ENCODE results near the gene ID3.

DNA sequence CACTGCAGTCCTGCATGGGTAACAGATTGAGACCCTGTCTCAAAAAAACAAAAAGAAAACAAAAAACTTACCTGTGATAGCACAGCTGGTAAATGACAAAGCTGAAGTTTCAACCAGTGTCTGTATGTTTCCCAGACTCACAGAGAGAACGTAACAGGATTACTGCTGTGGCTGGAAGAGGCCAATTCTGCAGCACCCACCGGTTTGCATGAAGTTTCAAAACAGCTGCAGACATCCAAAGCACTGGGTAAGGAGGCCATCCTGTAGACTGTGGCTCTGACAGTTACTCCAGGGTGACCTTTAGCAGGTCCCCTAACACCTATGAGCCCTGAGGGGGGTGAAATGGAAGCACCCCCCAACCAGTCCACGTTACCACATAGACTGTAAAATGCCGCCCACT is 7.5 kb downstream of the ID3 start:
- TF ChIP-seq, protein P1, sequence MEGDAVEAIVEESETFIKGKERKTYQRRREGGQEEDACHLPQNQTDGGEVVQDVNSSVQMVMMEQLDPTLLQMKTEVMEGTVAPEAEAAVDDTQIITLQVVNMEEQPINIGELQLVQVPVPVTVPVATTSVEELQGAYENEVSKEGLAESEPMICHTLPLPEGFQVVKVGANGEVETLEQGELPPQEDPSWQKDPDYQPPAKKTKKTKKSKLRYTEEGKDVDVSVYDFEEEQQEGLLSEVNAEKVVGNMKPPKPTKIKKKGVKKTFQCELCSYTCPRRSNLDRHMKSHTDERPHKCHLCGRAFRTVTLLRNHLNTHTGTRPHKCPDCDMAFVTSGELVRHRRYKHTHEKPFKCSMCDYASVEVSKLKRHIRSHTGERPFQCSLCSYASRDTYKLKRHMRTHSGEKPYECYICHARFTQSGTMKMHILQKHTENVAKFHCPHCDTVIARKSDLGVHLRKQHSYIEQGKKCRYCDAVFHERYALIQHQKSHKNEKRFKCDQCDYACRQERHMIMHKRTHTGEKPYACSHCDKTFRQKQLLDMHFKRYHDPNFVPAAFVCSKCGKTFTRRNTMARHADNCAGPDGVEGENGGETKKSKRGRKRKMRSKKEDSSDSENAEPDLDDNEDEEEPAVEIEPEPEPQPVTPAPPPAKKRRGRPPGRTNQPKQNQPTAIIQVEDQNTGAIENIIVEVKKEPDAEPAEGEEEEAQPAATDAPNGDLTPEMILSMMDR (IDR thresholded peaks at IDR 0.05) = no peak
- no peak for TF ChIP-seq POLR2A (IDR thresholded peaks at IDR 0.05)

All from stomach (tissue), 4 donors.